ENCODE results near the gene FBXO11.
"Not testable (repeated sequence)": the region's sequence is repeated elsewhere in the genome, so short reads cannot be mapped to it uniquely, and the experiment has no call there.

The FBXO11 gene

GRCh38 chr2:47897883-47898731 lies 8.2 kb downstream of the FBXO11 start:
- no peak for DNase-seq (ENCODE audit: low read depth)

- DNase-seq (ENCODE audit: low read depth) = not testable (repeated sequence)
These were observed 9.0 kb downstream of the FBXO11 start for GRCh38 chr2:47897191-47897882.

- no peak for DNase-seq (ENCODE audit: low read depth)
These were observed 9.8 kb downstream of the FBXO11 start for GRCh38 chr2:47896450-47896968.

DNA sequence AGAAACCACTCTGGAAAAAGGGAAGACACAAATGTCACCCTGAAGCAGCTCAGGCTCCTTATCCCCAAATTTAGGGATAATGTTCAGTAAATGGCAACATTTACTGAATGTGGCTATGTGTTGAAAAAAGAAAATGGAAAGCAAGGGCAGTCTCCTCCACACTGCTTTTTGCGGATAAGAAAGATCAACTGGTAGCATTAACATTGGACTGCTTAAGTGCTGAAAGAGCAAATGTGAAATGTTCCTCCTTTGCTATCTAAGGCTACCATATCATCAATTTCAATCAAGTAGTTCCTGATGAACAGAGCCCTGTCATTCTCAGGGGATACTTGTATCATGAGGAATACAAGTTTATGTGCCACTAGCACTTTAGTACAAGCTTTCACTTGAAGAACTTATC lies 12.5 kb downstream of the FBXO11 start:
- no peak for DNase-seq (ENCODE audit: low read depth)

GRCh38 chr2:47892338-47892730 lies 14.0 kb downstream of the FBXO11 start:
- DNase-seq (ENCODE audit: low read depth) = no peak

GRCh38 chr2:47891369-47892337 lies 14.6 kb downstream of the FBXO11 start:
- DNase-seq (ENCODE audit: low read depth) = peak; percentile 82

DNA sequence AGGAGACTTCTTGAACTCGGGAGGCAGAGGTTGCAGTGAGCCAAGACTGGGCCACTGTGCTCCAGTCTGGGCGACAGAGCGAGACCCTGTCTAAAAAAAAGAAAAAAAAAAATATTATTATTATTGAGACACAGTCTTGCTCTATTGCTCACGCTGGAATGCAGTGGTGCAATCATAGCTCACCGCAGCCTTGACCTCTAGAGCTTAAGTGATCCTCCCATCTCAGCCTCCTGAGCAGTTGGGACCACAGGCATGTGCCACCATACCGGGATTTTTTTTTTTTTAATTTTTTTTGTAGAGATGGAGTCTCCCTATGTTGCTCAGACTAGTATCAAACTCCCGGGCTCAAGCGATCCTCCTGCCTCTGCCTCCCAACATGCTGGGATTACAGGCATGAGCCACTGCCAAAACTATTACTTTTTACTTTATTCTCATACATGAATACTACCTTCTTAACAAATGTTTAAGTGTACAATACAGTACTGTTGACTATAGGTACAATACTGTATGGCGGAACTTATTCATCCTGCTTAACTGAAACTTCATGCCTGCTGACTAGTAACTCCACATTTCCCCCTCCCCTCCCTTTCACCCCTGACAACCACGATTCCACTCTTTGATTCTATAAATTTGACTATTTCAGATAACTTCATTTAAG lies 15.5 kb downstream of the FBXO11 start:
- DNase-seq (ENCODE audit: low read depth) = peak; percentile 96

GRCh38 chr2:47888581-47889280 lies 17.6 kb downstream of the FBXO11 start:
- peak; percentile 51 for DNase-seq (ENCODE audit: low read depth)

DNA sequence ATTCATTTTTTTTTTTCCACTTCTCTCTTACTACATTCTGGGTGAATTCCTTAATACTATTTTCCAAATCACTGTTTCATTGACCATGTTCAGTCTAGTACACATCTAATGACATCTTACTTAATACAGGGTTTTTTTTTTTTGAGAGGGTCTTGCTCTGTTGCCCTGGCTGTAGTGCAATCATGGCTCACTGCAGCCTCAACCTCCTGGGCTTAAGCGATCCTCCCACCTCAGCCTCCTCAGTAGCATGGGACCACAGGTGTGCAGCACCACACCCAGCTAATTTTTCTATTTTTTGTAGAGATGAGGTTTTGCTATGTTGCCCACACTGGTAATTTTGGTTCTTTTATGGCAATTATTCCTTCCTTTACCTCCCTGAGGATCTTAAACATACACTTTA lies 29.4 kb downstream of the FBXO11 start:
- DNase-seq (ENCODE audit: low read depth) = no peak

DNA sequence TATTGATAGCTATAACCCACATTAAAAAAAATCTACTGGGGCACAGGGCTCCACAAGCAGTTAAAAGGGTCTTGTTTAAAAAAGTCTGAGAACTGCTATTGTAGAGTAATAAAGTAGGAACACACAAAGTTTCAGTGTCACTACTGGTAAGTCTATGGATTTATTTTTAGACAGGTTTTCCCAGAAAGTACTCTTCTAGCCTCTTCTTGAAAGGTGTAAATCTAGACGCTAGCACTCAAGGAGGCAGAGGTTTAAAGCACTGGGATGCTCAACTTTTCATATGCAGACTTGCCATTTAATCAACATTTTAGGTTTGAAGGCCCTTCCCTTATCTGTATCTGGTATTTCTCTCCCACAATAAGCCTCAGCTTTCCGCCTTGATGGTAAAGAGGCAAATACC lies 33.4 kb downstream of the FBXO11 start:
- no peak for DNase-seq (ENCODE audit: low read depth)

DNA sequence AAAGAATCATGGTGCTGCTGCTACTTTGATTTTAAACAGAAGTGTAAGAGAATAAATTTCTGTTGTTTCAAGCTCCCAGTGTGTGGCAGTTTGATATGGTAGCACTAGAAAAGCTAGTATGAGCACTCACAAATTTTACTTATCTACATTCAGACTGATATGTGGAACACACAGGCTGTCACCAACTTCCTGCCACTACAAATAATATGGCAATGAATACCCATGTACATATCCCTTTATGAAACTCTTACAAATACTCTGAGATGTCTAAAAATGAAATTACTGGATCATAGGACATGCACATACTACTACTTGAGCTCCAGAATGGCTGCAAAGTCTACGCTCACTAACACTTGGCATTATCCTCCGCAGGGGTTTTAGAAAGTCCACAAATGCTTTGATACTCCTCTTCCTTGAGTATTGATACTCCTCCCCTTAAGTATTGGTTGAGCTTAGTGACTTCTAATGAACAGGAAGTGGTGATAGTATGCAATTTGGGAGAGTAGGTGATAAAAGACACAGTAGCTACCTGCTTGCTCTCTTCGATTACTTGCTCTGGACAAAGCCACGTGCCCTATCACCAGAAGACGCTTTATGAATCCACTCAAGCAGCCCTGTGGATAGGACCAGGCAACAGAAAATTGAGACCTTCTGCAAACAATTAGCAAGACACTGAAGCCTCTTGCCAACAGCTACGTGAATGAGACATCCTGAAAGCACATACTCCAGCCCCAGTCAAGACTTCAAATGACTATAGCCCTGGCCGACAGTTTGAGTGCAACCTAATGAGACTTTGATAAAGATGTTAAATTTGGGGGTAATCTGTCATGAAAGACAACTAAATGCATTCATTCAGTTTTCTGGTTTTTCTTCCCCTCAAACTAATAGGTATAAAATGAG lies 35.4 kb downstream of the FBXO11 start:
- DNase-seq (ENCODE audit: low read depth) = no peak

DNA sequence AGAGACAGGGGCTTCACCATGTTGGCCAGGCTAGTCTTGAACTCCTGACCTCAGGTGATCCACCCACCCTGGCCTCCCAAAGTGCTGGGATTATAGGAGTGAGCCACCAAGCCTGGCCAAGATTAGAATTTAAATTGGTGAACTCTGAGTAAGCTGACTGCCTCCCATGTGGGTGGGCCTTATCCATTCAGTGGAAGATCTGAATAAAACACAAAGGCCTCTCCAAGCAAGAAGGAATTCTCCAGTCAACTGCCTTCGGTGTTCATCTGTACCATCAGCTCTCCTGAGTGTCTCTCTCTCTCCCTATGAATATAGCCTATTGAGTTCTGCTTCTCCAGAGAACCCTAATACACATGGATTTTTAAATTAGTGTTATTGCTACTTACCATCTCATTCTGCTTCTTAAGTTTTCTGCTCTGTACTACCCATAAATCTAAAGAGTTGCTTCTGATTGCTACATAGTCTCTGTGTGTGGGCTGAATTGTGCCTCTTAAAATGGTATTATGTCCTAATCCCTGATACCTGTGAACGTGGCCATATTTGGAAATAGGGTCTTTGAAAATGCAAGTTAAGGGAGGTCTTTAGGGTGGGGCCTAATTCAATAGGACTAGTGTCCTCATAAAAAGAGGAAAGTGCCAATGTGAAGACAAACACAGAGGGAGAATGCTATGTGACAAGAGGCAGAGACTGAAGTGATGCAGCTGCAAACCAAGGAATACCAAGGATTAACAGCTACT lies 36.3 kb downstream of the FBXO11 start:
- DNase-seq (ENCODE audit: low read depth) = peak; percentile 41

GRCh38 chr2:47868611-47869352 lies 37.5 kb downstream of the FBXO11 start:
- DNase-seq (ENCODE audit: low read depth) = no peak

DNA sequence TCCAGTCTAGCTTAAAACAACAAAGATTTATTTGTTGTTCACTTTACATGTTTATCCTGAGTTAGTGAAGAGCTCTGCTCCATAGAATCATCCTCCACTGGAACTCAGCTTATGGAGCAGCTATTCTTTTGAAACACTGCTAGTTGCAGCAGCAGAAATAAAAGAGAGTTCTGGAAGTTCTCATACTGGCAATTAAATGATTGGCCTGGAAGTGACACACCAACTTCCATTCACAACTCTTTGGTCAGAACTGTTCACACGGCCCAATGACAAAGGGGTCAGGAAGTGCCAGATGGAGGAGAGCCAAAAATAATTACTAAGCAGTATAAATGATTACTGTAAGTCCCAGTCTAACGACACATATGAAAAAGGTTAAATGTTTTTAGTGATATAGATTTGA lies 39.1 kb downstream of the FBXO11 start:
- DNase-seq (ENCODE audit: low read depth) = peak; percentile 84

- no peak for DNase-seq (ENCODE audit: low read depth)
These were observed 41.7 kb downstream of the FBXO11 start for GRCh38 chr2:47864566-47864965.

DNA sequence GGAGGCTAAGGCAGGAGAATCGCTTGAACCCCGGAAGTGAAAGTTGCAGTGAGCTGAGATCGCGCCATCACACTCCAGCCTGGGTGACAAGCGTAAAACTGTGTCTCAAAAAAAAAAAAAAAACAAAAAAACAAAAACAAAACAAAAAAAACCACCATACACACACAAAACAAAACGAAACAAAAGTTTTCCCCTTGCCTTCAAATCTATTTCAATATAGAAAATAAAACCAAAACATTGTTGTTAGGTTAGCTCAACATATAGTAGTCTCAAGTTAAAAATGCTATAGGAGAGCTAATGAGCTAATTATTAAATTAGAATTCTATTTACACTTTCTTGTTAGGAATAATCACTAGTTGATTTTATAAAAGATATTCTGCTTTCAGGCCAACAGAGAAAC lies 43.3 kb downstream of the FBXO11 start:
- DNase-seq (ENCODE audit: low read depth) = no peak

DNA sequence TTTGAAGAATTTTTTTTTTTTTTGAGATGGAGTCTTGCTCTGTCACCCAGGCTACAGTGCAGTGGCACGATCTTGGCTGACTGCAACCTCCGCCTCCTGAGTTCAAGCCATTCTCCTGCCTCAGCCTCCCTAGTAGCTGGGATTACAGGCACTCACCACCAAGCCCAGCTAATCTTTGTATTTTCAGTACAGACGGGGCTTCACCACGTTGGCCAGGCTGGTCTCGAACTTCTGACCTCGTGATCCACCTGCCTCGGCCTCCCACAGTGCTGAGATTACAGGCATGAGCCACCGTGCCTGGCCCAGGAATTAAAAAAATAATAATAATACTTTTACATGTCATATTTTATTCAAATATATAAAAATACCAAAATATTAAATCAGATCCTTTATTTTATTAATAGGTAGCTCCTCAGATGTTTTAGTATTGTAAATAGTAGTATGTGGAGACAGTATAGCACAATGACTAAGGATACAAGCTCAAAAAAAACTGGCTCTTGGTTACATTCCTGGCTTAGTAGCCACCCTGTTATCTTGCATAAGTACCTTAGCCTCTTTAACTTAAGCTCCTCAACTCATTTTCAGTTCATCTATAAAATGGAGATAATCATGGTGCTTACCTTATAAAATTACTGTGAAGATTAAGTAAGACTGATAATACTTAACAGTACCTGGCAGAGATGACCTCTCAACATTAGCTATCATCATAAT lies 53.1 kb downstream of the FBXO11 start:
- DNase-seq (ENCODE audit: low read depth) = peak; percentile 75

DNA sequence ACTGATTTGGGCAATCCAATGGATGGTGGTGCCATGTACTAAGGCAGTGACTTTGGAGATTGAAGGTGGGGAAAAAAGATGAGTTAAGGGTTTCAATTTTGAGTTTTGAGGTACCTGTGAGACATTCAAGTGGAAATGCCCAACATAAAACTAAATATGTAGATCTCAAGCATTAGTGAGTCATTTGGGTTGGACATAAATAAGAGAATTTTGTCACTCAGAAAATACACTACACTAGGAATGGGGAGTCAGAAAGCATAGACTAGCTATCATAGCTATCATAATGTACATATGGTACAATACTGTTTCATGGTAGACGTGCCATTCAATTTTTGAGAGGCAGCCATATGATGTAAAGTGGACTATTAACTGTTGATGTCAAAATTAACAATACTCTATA lies 56.1 kb downstream of the FBXO11 start:
- DNase-seq (ENCODE audit: low read depth) = no peak
